Esophagus mucosa (tissue), 1 donor: ENCODE data around the gene ZSCAN1. TPM values are rescaled to one million over a fixed set of nuclear protein-coding genes. Genes with fewer than 3 reads are reported as not detected.

Experiments
- ATAC-seq: fragments of 200-7000 bp; cut with Tn5 transposase; one replicate; pipeline ENCODE4 v1.9.1; 2020
- total RNA-seq: library from RNA; stranded (reverse); gene quantifications from one replicate; pipeline ENCODE4 v1.2.4, GENCODE V29; 2023
- donor health status: DM: yes; HTN: yes; CAD: no.

Gene ZSCAN1
- total RNA-seq, 1 donor from 2014 or later = not detected

- ATAC-seq = no peak
Observed at GRCh38 chr19:58040751-58041525, 7.1 kb downstream of the ZSCAN1 start.

GRCh38 chr19:58042495-58043340 lies 8.9 kb downstream of the ZSCAN1 start:
- no peak for ATAC-seq

GRCh38 chr19:58044391-58044790 lies 10.6 kb downstream of the ZSCAN1 start:
- ATAC-seq = no peak

GRCh38 chr19:58044886-58045285 lies 11.1 kb downstream of the ZSCAN1 start:
- ATAC-seq = no peak

GRCh38 chr19:58045411-58046050 lies 11.7 kb downstream of the ZSCAN1 start:
- ATAC-seq = no peak

- no peak for ATAC-seq
Observed at GRCh38 chr19:58046856-58047255, 13.0 kb downstream of the ZSCAN1 start.

GRCh38 chr19:58047672-58048071 lies 13.8 kb downstream of the ZSCAN1 start:
- no peak for ATAC-seq

GRCh38 chr19:58052256-58052655 lies 18.4 kb downstream of the ZSCAN1 start:
- no peak for ATAC-seq

GRCh38 chr19:58053480-58054156 lies 19.8 kb downstream of the ZSCAN1 start:
- no peak for ATAC-seq

GRCh38 chr19:58054901-58055874 lies 21.4 kb downstream of the ZSCAN1 start:
- no peak for ATAC-seq

GRCh38 chr19:58056261-58056660 lies 22.4 kb downstream of the ZSCAN1 start:
- no peak for ATAC-seq

GRCh38 chr19:58056861-58057260 lies 23.0 kb downstream of the ZSCAN1 start:
- no peak for ATAC-seq

GRCh38 chr19:58058467-58058866 lies 24.6 kb downstream of the ZSCAN1 start:
- no peak for ATAC-seq

- ATAC-seq = peak; percentile 88
Observed at GRCh38 chr19:58059003-58059670, 25.3 kb downstream of the ZSCAN1 start, which contains the start of gene ZNF135. ZNF135 (plus strand) TSS chr19:58059282; CDS start chr19:58060003, 721 bp downstream.

GRCh38 chr19:58059671-58060078 lies 25.9 kb downstream of the ZSCAN1 start:
- peak; percentile 27 for ATAC-seq

- ATAC-seq = no peak
Observed at GRCh38 chr19:58060231-58060630, 26.4 kb downstream of the ZSCAN1 start.

GRCh38 chr19:58063712-58064111 lies 29.9 kb downstream of the ZSCAN1 start:
- ATAC-seq = no peak

GRCh38 chr19:58067240-58067912 lies 33.6 kb downstream of the ZSCAN1 start:
- no peak for ATAC-seq

GRCh38 chr19:58079792-58080191 lies 46.0 kb downstream of the ZSCAN1 start:
- ATAC-seq = no peak

GRCh38 chr19:58083021-58083420 lies 49.2 kb downstream of the ZSCAN1 start:
- no peak for ATAC-seq
